A549 (cell line): Measurements from ENCODE around the gene BRD1.

Experiments used
- CBX2 ChIP-seq: fragments of 200-600 bp; sonication (generic); IDR thresholded peaks from 2 replicates; pipeline ENCODE4 v1.6.1; 2016; ENCODE audit warnings: low read depth, mild to moderate bottlenecking, borderline replicate concordance
- CEBPB ChIP-seq, 2 experiments: fragments of >200 bp in 1 of 2; sonication (Bioruptor Twin) in 1 of 2; formaldehyde crosslinking in 1 of 2; IDR thresholded peaks; 2 replicates each; pipeline ENCODE4 v1.6.1; 2012 to 2016
- CTCF ChIP-seq: fragments of >200 bp; sonication (Bioruptor Twin); formaldehyde crosslinking; IDR thresholded peaks from 3 replicates; pipeline ENCODE4 v1.5.1; 2016
- KDM1A ChIP-seq: fragments of 200-600 bp; sonication (generic); IDR thresholded peaks from 2 replicates; pipeline ENCODE4 v1.6.1; 2016; ENCODE audit warnings: low read depth, mild to moderate bottlenecking
- POLR2AphosphoS2 ChIP-seq: conservative IDR thresholded peaks from 2 replicates; pipeline ENCODE4 v1.6.1; 2012; ENCODE audit warnings: low read length, improper control_type of control experiment, inconsistent platforms

DNA sequence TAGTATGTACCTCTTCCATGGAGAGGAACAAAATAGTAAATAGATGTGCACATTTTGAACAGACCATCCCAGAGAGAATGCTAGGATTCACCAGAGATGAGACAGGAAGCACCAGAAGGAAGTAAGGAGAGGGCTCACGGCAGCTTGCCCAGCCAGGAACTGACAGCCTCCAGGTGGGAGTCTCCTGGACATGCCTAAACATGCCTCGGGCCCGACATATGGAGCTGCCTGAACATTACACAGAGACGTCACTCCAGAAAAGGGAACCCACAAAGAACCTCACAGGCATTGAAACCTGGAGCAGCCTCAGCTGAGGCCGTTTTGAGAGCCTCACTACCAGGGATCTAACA, 67.4 kb downstream of the BRD1 start:
- no peak for TF ChIP-seq CEBPB (IDR thresholded peaks at IDR 0.05)
- TF ChIP-seq POLR2AphosphoS2, result no peak
- no peak for TF ChIP-seq CTCF
- TF ChIP-seq KDM1A, result no peak
- no peak for TF ChIP-seq CBX2
